NT2/D1 (cell line): Measurements from ENCODE around the gene AP5Z1.

ENCODE experiments used
- SUZ12 ChIP-seq: IDR thresholded peaks from 2 replicates; pipeline ENCODE4 v1.6.1; 2011; ENCODE audit not compliant: insufficient read length, insufficient read depth; ENCODE audit errors: extremely low read depth
- YY1 ChIP-seq: IDR thresholded peaks from 2 replicates; pipeline ENCODE4 v1.6.1; 2011; ENCODE audit not compliant: insufficient read length, insufficient read depth
- ZNF274 ChIP-seq: IDR thresholded peaks from 2 replicates; pipeline ENCODE4 v1.6.1; 2011; ENCODE audit warnings: mild to moderate bottlenecking, low read depth, low read length

DNA sequence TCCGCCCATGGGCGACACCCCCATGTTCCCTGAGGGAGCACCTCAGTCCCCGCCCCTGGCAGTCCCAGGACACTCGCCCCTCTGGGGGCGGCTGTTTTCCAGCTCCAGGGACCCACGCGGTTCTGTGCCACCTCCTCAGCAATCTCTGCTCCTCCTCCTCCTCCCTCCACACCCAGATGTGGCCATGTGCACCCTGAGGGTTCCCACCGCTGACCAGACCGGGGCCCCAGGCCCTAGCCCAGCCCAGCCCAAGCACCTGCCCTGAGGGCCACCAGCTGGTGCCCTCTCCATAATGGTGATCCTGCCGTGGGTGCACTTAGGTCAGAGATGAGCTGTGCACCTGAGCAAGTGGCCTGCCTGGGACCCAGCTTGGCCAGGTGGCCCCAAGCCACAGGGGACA, 25.1 kb downstream of the AP5Z1 start:
- TF ChIP-seq ZNF274, result no peak
- no peak for TF ChIP-seq YY1
- TF ChIP-seq SUZ12, result no peak
